Liver (tissue), 9 donors: Measurements from ENCODE around the gene NDRG2. TPM values are rescaled to one million over a fixed set of nuclear protein-coding genes. Genes with fewer than 3 reads are reported as not detected.
A peak's percentile ranks its signal among the peaks of the same experiment; 100 is the strongest.

Experiments
- DNase-seq: peaks from one replicate; pipeline ENCODE4 v3.0.0-alpha.2; 2017; ENCODE audit warnings: low spot score
- H3K27ac ChIP-seq, 2 donors: one replicate each; pipeline ENCODE4 v1.7.0; 2013; ENCODE audit warnings: inconsistent platforms in 2 of 2, low read length in 2 of 2, control low read depth in 1 of 2, low read depth in 1 of 2, mild to moderate bottlenecking in 1 of 2
- H3K27me3 ChIP-seq, 4 donors: one replicate each; pipeline versions ENCODE4 v1.6.1 to v1.7.0; 2013; ENCODE audit warnings: low read length in 3 of 4, inconsistent platforms in 1 of 4, mild to moderate bottlenecking in 1 of 4, moderate library complexity in 1 of 4; ENCODE audit not compliant: control insufficient read depth in 4 of 4, insufficient read depth in 4 of 4
- H3K36me3 ChIP-seq, 4 donors: one replicate each; pipeline versions ENCODE4 v1.6.1 to v1.7.0; 2013; ENCODE audit warnings: low read length in 3 of 4, mild to moderate bottlenecking in 3 of 4, low read depth in 1 of 4, moderate library complexity in 1 of 4; ENCODE audit not compliant: control insufficient read depth in 4 of 4, insufficient read depth in 3 of 4
- H3K4me1 ChIP-seq, 4 donors: one replicate each; pipeline versions ENCODE4 v1.6.1 to v1.7.0; 2013; ENCODE audit warnings: low read length in 3 of 4, mild to moderate bottlenecking in 3 of 4, moderate library complexity in 1 of 4; ENCODE audit not compliant: control insufficient read depth in 4 of 4, insufficient read depth in 4 of 4
- H3K4me3 ChIP-seq, 3 donors: one replicate each; pipeline versions ENCODE4 v1.6.1 to v1.7.0; 2013; ENCODE audit warnings: low read length in 3 of 3, control low read depth in 1 of 3, low read depth in 1 of 3, mild to moderate bottlenecking in 1 of 3
- H3K9ac ChIP-seq, 2 donors: one replicate each; pipeline ENCODE4 v1.7.0; 2013; ENCODE audit warnings: low read length in 2 of 2, mild to moderate bottlenecking in 2 of 2, moderate library complexity in 2 of 2, control low read depth in 1 of 2, low read depth in 1 of 2
- H3K9me3 ChIP-seq, 4 donors: one replicate each; pipeline versions ENCODE4 v1.6.1 to v1.7.0; 2013; ENCODE audit warnings: low read length in 3 of 4; ENCODE audit not compliant: control insufficient read depth in 4 of 4
- ATF3 ChIP-seq: IDR thresholded peaks from 2 replicates; pipeline ENCODE4 v1.6.1; 2016; ENCODE audit warnings: antibody characterized with exemption
- CTCF ChIP-seq: fragments of 150-350 bp; IDR thresholded peaks from 2 replicates; pipeline ENCODE4 v1.5.1; 2017; ENCODE audit warnings: improper control_type of control experiment, low read depth, low read length; ENCODE audit not compliant: missing input control
- EGR1 ChIP-seq, 2 donors: IDR thresholded peaks; 2 replicates each; pipeline ENCODE4 v1.6.1; 2016 to 2018; ENCODE audit warnings: antibody characterized with exemption in 2 of 2, low read depth in 2 of 2
- FOXA1 ChIP-seq: IDR thresholded peaks from 2 replicates; pipeline ENCODE4 v1.6.1; 2016; ENCODE audit warnings: antibody characterized with exemption
- FOXA2 ChIP-seq: IDR thresholded peaks from 2 replicates; pipeline ENCODE4 v1.6.1; 2016; ENCODE audit warnings: antibody characterized with exemption
- GABPA ChIP-seq, 2 donors: IDR thresholded peaks in 1 of 2; conservative IDR thresholded peaks in 1 of 2; 2 replicates each; pipeline ENCODE4 v1.6.1; 2016; ENCODE audit warnings: antibody characterized with exemption in 2 of 2, mild to moderate bottlenecking in 1 of 2, moderate library complexity in 1 of 2
- JUND ChIP-seq, 2 donors: IDR thresholded peaks; 2 replicates each; pipeline ENCODE4 v1.6.1; 2016; ENCODE audit warnings: antibody characterized with exemption in 2 of 2
- RAD21 ChIP-seq, 2 donors: IDR thresholded peaks; 2 replicates each; pipeline ENCODE4 v1.6.1; 2016; ENCODE audit warnings: antibody characterized with exemption in 2 of 2, mild to moderate bottlenecking in 2 of 2
- REST ChIP-seq: IDR thresholded peaks from 2 replicates; pipeline ENCODE4 v1.6.1; 2016; ENCODE audit warnings: antibody characterized with exemption, mild to moderate bottlenecking
- SP1 ChIP-seq: IDR thresholded peaks from 2 replicates; pipeline ENCODE4 v1.6.1; 2018; ENCODE audit warnings: antibody characterized with exemption, mild to moderate bottlenecking
- TAF1 ChIP-seq: conservative IDR thresholded peaks from 2 replicates; pipeline ENCODE4 v1.6.1; 2016; ENCODE audit warnings: antibody characterized with exemption, mild to moderate bottlenecking
- WGBS: extraction: QIAGEN DNeasy Blood & Tissue Kit; methylation state at CpG from one replicate; pipeline ENCODE4 v1.1.7; 2013; 5-methylcytosine and 5-hydroxymethylcytosine counted together
- polyA plus RNA-seq, 2 donors: library from polyadenylated mRNA; stranded (reverse) in 1 of 2; unstranded in 1 of 2; fragments of 200-250 nt in 1 of 2; fragments of >200 nt in 1 of 2; fragmentation: Nextera tagmentation in 1 of 2; extraction: Ambion mirVana in 1 of 2; gene quantifications; one replicate each; pipeline versions ENCODE4 v1.2.1 to v1.2.3, GENCODE V29; 2013 to 2015
- total RNA-seq, 2 donors: library from RNA; depleted of rRNA; stranded (reverse); fragments of >200 nt; gene quantifications; one replicate each; pipeline ENCODE4 v1.2.3, GENCODE V29; 2014
- donor health status: healthy.
- donor health status: healthy.
- donor health status: healthy.
- donor health status: healthy.
- donor health status: healthy.

The NDRG2 gene
- total and polyA plus RNA-seq, 4 donors = 72.9 to 191 (median 132) TPM

GRCh38 chr14:21066882-21067502 lies 42.1 kb upstream of the NDRG2 start:
- H3K4me1 ChIP-seq = peaks cover 11 to 65% (median 51%) of the 10 kb centered on the region in 4 donors
- H3K4me3 ChIP-seq = no peak overlapping the region
- H3K27ac ChIP-seq = no peak overlapping the region
- peak overlapping the region in 1 of 2 donors; percentile 37 for H3K9ac ChIP-seq
- DNase-seq = no peak
- no peaks in the 10 kb centered on the region for H3K27me3 ChIP-seq
- WGBS = 69% methylated on average over 7 of the region's 7 CpGs
- H3K9me3 ChIP-seq = no peaks in the 10 kb centered on the region
- no peaks in the 10 kb centered on the region for H3K36me3 ChIP-seq
- TF ChIP-seq EGR1 (IDR thresholded peaks at IDR 0.05; ENCODE audit: low read depth in 2 of 2) (no peak), JUND (IDR thresholded peaks at IDR 0.05) (no peak), ATF3 (no peak), TAF1 (no peak), REST (no peak), CTCF (peak; percentile 6), RAD21 (IDR thresholded peaks at IDR 0.05) (peak; percentile 63 to 73), GABPA (IDR thresholded peaks at IDR 0.05 in 1 of 2, conservative IDR thresholded peaks at IDR 0.05 in 1 of 2) (no peak), FOXA2 (no peak)

GRCh38 chr14:21063479-21063878 lies 38.6 kb upstream of the NDRG2 start:
- peak overlapping the region in 1 of 2 donors; percentile 24 for H3K9ac ChIP-seq
- peaks cover 2 to 54% (median 41%) of the 10 kb centered on the region in 4 donors for H3K4me1 ChIP-seq
- no peaks in the 10 kb centered on the region for H3K36me3 ChIP-seq
- no peaks in the 10 kb centered on the region for H3K9me3 ChIP-seq
- peak overlapping the region; percentile 40 to 43 for H3K27ac ChIP-seq
- no peak for DNase-seq
- TF ChIP-seq CTCF (no peak), JUND (IDR thresholded peaks at IDR 0.05) (peak in 1 of 2 donors; percentile 44), FOXA1 (no peak), RAD21 (IDR thresholded peaks at IDR 0.05) (no peak), SP1 (no peak)
- 72% methylated on average over 3 of the region's 3 CpGs for WGBS
- H3K4me3 ChIP-seq = no peak overlapping the region
- H3K27me3 ChIP-seq = no peaks in the 10 kb centered on the region
